Skeletal muscle tissue (tissue), 4 donors: Measurements from ENCODE around the gene TRIP10. TPM values are rescaled to one million over a fixed set of nuclear protein-coding genes. Genes with fewer than 3 reads are reported as not detected.
"Not testable (repeated sequence)": the region's sequence is repeated elsewhere in the genome, so short reads cannot be mapped to it uniquely, and the experiment has no call there.

Source experiments
- H3K27ac ChIP-seq: one replicate; pipeline ENCODE4 v1.7.0; 2013; ENCODE audit warnings: mild to moderate bottlenecking, low read depth, low read length, inconsistent platforms
- H3K27me3 ChIP-seq, 3 donors: one replicate each; pipeline ENCODE4 v1.7.0; 2013; ENCODE audit warnings: low read length in 3 of 3; ENCODE audit not compliant: control insufficient read depth in 3 of 3, insufficient read depth in 3 of 3
- H3K36me3 ChIP-seq, 3 donors: one replicate each; pipeline ENCODE4 v1.7.0; 2013; ENCODE audit warnings: low read length in 3 of 3; ENCODE audit not compliant: control insufficient read depth in 3 of 3, insufficient read depth in 3 of 3
- H3K4me1 ChIP-seq, 3 donors: one replicate each; pipeline ENCODE4 v1.7.0; 2013; ENCODE audit warnings: low read length in 3 of 3, mild to moderate bottlenecking in 3 of 3; ENCODE audit not compliant: control insufficient read depth in 3 of 3, insufficient read depth in 3 of 3
- H3K4me3 ChIP-seq, 3 donors: one replicate each; pipeline ENCODE4 v1.7.0; 2013; ENCODE audit warnings: low read length in 3 of 3
- H3K9ac ChIP-seq, 3 donors: one replicate each; pipeline ENCODE4 v1.7.0; 2013; ENCODE audit warnings: low read length in 3 of 3, mild to moderate bottlenecking in 3 of 3, moderate library complexity in 2 of 3, low read depth in 1 of 3
- H3K9me3 ChIP-seq, 3 donors: one replicate each; pipeline ENCODE4 v1.7.0; 2013; ENCODE audit warnings: low read length in 3 of 3; ENCODE audit not compliant: control insufficient read depth in 3 of 3
- total RNA-seq: library from RNA; depleted of rRNA; stranded (reverse); fragments of >200 nt; gene quantifications from one replicate; pipeline ENCODE4 v1.2.3, GENCODE V29; 2014
- donor health status: Osteomylitis.

Gene TRIP10
- total RNA-seq, 1 donor from 2014 or later: 32.9 TPM

- H3K9ac ChIP-seq: no peak overlapping the region
- H3K27ac ChIP-seq: no peak overlapping the region
- no peaks in the 10 kb centered on the region for H3K4me1 ChIP-seq
- peaks cover 0 to 8% (median 0%) of the 10 kb centered on the region in 3 donors for H3K27me3 ChIP-seq
- no peaks in the 10 kb centered on the region for H3K9me3 ChIP-seq
- peaks cover 0 to 13% (median 0%) of the 10 kb centered on the region in 3 donors for H3K36me3 ChIP-seq
- H3K4me3 ChIP-seq: no peak overlapping the region
These were observed 39.5 kb upstream of the TRIP10 start for GRCh38 chr19:6699935-6700334.

- Histone ChIP-seq H3K36me3 (peaks cover 0 to 13% (median 0%) of the 10 kb centered on the region in 3 donors), H3K9me3 (no peaks in the 10 kb centered on the region), H3K9ac (no peak overlapping the region), H3K4me3 (no peak overlapping the region), H3K27ac (no peak overlapping the region), H3K27me3 (peaks cover 0 to 8% (median 0%) of the 10 kb centered on the region in 3 donors), H3K4me1 (no peaks in the 10 kb centered on the region)
These were observed 38.7 kb upstream of the TRIP10 start for GRCh38 chr19:6700586-6701316.

- Histone ChIP-seq H3K9me3 (no peaks in the 10 kb centered on the region), H3K4me1 (no peaks in the 10 kb centered on the region), H3K9ac (no peak overlapping the region), H3K36me3 (peaks cover 0 to 7% (median 0%) of the 10 kb centered on the region in 3 donors), H3K27me3 (peaks cover 11 to 25% (median 24%) of the 10 kb centered on the region in 3 donors), H3K27ac (no peak overlapping the region), H3K4me3 (no peak overlapping the region)
These were observed 33.4 kb upstream of the TRIP10 start for GRCh38 chr19:6705931-6706632.

- no peak overlapping the region for H3K9ac ChIP-seq
- no peaks in the 10 kb centered on the region for H3K9me3 ChIP-seq
- H3K27me3 ChIP-seq: peaks cover 16 to 30% (median 28%) of the 10 kb centered on the region in 3 donors
- no peak overlapping the region for H3K4me3 ChIP-seq
- no peaks in the 10 kb centered on the region for H3K4me1 ChIP-seq
- H3K36me3 ChIP-seq: peaks cover 0 to 10% (median 0%) of the 10 kb centered on the region in 3 donors
- H3K27ac ChIP-seq: no peak overlapping the region
These were observed 32.9 kb upstream of the TRIP10 start for GRCh38 chr19:6706633-6706958.

GRCh38 chr19:6707011-6707657 is 32.3 kb upstream of the TRIP10 start:
- no peaks in the 10 kb centered on the region for H3K9me3 ChIP-seq
- H3K4me3 ChIP-seq: no peak overlapping the region
- peaks cover 0 to 10% (median 0%) of the 10 kb centered on the region in 3 donors for H3K36me3 ChIP-seq
- H3K27me3 ChIP-seq: peaks cover 19 to 33% (median 29%) of the 10 kb centered on the region in 3 donors
- no peak overlapping the region for H3K9ac ChIP-seq
- H3K4me1 ChIP-seq: no peaks in the 10 kb centered on the region
- no peak overlapping the region for H3K27ac ChIP-seq

- H3K9me3 ChIP-seq: no peaks in the 10 kb centered on the region
- H3K27me3 ChIP-seq: peaks cover 19 to 33% (median 31%) of the 10 kb centered on the region in 3 donors
- peaks cover 0 to 10% (median 0%) of the 10 kb centered on the region in 3 donors for H3K36me3 ChIP-seq
- no peak overlapping the region for H3K4me3 ChIP-seq
- H3K27ac ChIP-seq: no peak overlapping the region
- no peaks in the 10 kb centered on the region for H3K4me1 ChIP-seq
- H3K9ac ChIP-seq: no peak overlapping the region
These were observed 31.8 kb upstream of the TRIP10 start for GRCh38 chr19:6707658-6708018.

- Histone ChIP-seq H3K9me3 (no peaks in the 10 kb centered on the region), H3K4me1 (no peaks in the 10 kb centered on the region), H3K9ac (no peak overlapping the region), H3K4me3 (no peak overlapping the region), H3K36me3 (peaks cover 0 to 8% (median 0%) of the 10 kb centered on the region in 3 donors), H3K27ac (no peak overlapping the region), H3K27me3 (peaks cover 19 to 38% (median 33%) of the 10 kb centered on the region in 3 donors)
These were observed 31.1 kb upstream of the TRIP10 start for GRCh38 chr19:6708346-6708745.

- not testable (repeated sequence) for H3K9me3 ChIP-seq, H3K36me3 ChIP-seq, H3K9ac ChIP-seq, H3K27ac ChIP-seq, H3K4me1 ChIP-seq, H3K4me3 ChIP-seq
- peaks cover 19 to 38% (median 33%) of the 10 kb centered on the region in 3 donors for H3K27me3 ChIP-seq
These were observed 30.6 kb upstream of the TRIP10 start for GRCh38 chr19:6708913-6709312.

GRCh38 chr19:6709549-6709948 is 29.9 kb upstream of the TRIP10 start:
- H3K36me3 ChIP-seq: peaks cover 0 to 8% (median 0%) of the 10 kb centered on the region in 3 donors
- H3K27ac ChIP-seq: no peak overlapping the region
- peaks cover 19 to 38% (median 33%) of the 10 kb centered on the region in 3 donors for H3K27me3 ChIP-seq
- no peaks in the 10 kb centered on the region for H3K4me1 ChIP-seq
- H3K9ac ChIP-seq: no peak overlapping the region
- H3K4me3 ChIP-seq: no peak overlapping the region
- H3K9me3 ChIP-seq: no peaks in the 10 kb centered on the region
